Measurements from ENCODE around the gene GPR83.
"Not testable (repeated sequence)": the region's sequence is repeated elsewhere in the genome, so short reads cannot be mapped to it uniquely, and the experiment has no call there.

Gene GPR83

DNA sequence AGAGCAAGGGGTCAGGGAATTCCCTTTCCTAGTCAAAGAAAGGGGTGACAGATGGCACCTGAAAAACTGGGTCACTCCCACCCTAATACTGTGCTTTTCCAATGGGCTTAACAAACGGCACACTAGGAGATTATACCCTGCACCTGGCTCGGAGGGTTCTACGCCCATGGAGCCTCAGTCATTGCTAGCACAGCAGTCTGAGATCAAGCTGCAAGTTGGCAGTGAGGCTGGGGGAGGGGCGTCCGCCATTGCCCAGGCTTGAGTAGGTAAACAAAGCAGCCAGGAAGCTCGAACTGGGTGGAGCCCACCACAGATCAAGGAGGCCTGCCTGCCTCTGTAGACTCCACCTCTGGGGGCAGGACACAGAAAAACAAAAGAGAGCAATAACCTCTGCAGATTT, 30.6 kb downstream of the GPR83 start:
- not testable (repeated sequence) for DNase-seq (ENCODE audit: low read depth in 2 of 2)

DNA sequence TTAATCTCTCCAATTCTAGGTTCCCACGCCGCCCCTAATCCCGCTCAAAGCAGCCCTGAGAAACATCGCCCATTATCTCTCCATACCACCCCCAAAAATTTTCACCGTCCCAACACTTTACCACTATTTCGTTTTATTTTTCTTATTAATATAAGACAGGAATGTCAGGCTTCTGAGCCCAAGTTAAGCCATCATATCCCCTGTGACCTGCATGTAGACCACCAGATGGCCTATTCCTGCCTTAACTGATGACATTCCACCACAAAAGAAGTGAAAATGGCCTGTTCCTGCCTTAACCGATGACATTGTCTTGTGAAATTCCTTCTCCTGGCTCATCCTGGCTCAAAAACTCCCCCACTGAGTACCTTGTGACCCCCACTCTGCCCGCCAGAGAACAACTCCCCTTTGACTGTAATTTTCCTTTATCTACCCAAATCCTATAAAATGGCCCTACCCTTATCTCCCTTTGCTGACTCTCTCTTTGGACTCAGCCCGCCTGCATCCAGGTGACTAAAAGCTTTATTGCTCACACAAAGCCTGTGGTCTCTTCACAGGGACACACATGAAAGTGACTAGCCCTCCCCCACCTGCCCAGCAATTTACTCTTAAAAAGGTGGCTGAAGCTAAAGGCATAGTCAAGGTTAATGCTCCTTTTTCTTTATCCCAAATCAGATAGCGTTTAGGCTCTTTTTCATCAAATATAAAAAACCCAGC, 50.2 kb downstream of the GPR83 start:
- DNase-seq (ENCODE audit: low read depth in 2 of 2), result not testable (repeated sequence)

DNA sequence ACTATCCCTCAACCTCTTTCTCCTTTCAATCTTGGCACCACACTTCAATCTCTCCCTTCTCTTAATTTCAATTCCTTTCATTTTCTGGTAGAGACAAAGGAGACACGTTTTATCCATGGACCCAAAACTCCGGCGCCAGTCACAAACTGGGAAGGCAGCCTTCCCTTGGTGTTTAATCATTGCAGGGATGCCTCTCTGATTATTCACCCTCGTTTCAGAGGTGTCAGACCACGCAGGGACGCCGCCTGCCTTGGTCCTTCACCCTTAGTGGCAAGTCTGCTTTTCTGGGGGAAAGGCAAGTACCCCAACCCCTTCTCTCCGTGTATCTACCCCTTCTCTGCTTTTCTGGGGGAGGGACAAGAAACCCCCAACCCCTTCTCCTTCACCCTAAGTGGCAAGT, 54.9 kb downstream of the GPR83 start:
- not testable (repeated sequence) for DNase-seq (ENCODE audit: low read depth in 2 of 2)

DNA sequence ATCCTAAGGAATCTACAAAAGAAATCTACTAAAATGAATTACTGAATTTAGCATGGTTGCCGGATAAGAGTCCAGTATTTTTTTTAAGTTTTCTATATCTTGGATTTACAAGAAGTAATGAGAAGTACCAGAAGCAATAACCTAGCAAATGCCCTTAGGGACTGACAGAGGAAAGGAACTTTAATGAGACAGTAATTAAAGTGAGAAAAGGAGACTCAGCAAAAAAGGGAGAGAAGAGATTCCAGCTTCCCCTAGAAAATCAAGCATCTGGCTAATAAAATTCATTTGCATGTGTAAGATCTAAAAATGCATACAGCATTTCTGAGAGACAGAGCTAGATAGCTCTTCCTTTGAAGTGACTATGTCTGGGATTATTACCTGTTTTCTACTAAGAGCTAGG, 57.7 kb downstream of the GPR83 start:
- DNase-seq (ENCODE audit: low read depth in 2 of 2), result no peak

DNA sequence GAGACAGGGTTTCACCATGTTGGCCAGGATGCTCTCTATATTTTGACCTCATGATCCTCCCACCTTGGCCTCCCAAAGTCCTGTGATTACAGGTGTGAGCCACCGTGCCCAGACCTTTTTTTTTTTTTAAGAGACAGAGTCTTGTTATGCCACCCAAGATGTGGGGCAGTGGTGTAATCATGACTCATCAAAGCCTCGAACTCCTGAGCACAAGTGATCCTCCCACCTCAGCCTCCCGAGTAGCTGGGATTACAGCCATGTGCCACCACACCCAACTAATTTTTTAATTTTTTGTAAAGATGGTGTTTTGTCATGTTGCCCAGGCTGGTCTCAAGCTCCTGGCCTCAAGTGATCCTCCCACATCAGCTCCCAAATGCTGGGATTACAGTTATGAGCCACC, 59.0 kb downstream of the GPR83 start:
- DNase-seq (ENCODE audit: low read depth in 2 of 2), result no peak

DNA sequence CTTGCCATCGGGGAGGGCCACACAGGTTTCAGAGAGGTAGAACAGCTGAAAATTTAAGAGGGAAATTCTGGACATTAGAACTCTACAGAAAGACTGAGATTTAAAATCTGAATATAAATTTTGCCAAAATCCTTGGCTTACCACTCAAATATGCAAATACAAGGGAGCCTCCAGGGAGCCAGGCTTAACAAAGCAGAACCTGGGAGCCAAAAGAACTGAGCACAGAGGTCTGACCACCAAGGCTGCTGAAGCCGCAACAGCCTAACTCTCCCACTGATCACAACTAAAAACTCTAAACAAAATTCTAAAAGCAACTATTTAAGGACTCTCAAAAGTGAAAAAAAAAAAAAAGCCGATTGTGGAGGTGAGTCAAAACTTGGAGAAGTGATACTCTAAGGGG, 62.6 kb downstream of the GPR83 start:
- no peak for DNase-seq (ENCODE audit: low read depth in 2 of 2)

DNA sequence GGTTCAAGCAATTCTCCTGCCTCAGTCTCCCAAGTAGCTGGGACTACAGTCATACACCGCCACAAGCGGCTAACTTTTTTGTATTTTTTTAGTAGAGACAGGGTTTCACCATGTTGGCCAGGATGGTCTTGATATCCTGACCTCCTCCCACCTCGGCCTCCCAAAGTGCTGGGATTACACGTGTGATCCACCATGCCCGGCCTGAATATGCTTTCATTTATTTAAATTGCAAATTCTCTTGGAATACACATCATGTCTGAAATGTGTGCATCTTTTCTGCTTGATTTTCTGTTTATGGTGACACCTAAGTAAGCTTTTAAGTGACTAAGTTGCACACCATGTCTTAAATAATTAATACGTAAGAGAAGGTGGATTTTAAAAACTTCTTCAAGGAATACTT, 65.2 kb downstream of the GPR83 start:
- no peak for DNase-seq (ENCODE audit: low read depth in 2 of 2)

DNA sequence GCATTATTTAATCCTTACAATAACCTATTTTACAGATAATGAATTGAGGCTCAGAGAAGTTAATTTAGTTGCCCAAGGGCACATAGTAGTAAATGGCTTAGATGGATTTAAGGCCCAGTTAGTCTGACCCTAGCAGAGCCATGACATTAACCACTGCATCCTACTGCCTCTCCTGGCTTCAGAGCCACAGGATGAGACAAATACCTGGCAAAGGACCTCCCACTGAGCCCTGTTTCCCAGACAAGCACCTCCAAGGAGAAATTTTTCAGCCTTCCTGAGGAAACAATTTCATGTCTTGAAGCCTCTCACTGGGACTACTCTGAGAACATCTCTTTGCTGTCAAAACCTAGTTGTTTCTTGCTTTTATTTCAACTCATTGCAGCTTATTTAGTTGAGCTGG, 68.4 kb downstream of the GPR83 start:
- DNase-seq (ENCODE audit: low read depth in 2 of 2), result no peak

DNA sequence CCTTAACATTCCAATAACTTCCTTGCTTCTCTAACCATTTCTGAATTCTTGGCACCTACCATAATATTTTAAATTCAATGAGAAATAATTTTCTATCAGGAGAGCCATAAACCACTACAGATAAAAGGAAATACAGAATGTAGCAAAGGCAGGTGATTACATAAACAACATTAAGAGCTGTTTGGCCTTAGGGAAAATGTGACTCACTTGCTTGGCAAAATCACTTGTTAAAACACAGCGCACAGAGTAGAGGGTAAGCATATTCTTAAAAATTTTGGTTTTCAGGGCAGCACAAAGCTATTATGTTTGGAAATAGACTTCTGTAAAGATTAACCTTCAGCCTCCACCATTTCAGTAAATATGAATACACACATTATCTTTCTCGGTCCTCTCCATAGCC, 70.4 kb downstream of the GPR83 start:
- DNase-seq (ENCODE audit: low read depth in 2 of 2), result no peak

DNA sequence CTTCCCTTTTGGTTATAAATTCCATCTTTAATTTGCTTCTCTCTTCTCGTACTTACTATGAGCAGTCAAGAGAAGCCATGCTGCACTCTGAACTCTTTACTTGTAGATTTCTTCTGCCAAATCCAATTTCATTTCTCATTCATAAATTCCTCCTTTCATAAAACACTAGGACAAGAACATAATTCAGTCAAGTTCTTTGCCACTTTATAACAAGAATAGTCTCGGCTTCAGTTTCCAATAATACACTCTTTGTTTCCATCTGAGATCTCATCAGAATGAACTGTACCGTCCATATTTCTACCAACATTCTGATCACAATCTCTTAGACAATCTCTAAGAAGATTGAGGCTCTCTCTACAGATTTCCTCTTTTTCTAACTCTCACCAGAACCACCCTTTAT, 71.7 kb downstream of the GPR83 start:
- no peak for DNase-seq (ENCODE audit: low read depth in 2 of 2)

DNA sequence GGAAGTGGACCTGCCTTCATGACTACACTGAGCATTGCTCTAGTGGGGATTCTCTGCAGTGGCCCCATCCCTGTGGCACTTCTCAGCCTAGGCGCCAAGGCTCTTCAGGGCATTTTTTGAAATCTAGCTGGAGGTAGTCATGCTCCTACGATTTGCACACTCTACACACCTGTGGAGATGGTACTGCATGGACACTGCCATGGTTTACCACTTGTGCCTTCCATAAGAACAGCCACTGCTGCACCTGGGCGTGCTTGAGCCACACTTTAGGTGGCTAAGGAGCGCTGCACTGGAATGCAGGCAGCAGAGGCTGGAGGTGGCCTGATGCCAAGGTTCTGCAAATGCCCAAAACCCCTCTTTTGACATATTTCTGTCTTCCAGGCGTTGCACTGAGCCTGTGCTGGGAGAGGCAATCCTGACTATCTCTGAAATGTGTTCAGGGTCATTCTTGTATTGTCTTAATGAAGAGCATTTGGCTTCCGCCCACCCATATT, 72.6 kb downstream of the GPR83 start:
- no peak for DNase-seq (ENCODE audit: low read depth in 2 of 2)
